T-helper 9 cell (primary cell): Measurements from ENCODE around the gene METTL22.
"Not testable (repeated sequence)": the region's sequence is repeated elsewhere in the genome, so short reads cannot be mapped to it uniquely, and the experiment has no call there.

ENCODE experiments used
- DNase-seq: peaks from one replicate; pipeline ENCODE4 v3.0.0-alpha.2; 2020

Gene METTL22

DNA sequence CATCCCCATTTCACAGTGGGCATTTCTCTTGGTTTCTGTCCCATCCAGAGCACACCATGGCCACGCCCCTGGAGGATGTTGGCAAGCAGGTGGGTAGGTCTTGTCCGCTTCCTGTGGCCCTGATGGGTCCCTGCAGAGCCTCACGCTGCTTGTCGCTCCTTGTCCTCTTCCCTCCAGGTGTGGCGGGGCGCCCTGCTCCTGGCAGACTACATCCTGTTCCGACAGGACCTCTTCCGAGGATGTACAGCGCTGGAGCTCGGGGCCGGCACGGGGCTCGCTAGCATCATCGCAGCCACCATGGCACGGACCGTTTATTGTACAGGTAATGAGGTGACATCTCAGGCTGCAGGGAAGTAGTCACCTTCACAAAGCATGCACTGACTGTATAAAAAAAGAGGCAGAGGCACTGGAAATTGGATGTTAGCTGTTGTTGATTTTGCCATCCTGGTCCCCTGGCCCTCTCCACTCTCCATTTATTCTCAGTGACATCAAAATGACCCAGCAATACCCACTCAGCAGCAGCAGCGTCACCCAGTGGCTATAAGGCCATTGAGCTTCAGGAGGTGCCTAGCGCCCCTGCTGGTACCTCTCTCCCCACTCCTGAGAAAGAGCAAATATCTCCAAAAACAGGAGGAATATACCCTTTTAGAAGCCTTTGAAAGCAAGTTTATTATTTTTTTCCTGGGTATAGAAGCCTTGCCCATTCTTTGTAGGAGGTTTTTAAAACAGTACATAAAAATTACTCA is 13.7 kb downstream of the METTL22 start:
- no peak for DNase-seq

DNA sequence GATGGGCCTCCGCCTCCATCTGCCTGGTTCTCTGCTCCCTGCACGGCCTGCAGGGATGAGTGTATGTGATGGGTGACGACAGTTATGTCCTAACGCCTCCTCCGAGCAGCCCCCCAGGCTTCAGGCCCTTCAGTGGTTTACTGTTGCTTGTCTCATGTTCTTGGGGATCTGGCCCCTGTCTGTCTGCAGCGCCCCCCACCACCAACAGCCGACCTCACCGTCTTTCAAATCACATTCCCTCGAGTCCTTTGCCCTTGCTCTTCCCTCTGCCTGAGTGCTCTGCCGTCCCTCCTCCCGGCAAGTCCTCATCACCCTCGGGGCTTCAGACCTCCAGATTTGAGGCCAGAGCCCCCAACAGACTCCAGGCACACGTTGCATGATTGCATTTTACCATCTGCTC is 18.2 kb downstream of the METTL22 start:
- no peak for DNase-seq

DNA sequence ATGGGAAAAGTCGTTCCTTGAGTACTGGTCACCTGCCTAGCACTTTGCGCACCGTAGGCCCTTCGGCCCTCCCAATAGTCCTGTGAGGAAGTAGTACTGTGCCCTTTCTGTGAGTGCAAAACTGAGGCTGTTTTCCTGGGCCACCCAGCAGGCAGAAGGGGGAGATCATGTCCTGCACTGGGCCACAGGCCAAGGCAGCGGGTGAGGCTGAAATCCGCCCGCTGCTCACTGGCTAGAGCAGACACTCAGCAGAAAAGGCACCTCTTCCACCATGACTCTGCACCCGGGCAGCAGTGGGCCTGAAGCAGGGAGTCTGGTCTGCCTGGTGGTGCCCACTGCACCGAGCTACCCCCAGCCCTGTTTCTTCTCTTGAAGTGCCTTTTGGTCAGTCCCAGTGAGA is 20.2 kb downstream of the METTL22 start:
- DNase-seq: no peak

DNA sequence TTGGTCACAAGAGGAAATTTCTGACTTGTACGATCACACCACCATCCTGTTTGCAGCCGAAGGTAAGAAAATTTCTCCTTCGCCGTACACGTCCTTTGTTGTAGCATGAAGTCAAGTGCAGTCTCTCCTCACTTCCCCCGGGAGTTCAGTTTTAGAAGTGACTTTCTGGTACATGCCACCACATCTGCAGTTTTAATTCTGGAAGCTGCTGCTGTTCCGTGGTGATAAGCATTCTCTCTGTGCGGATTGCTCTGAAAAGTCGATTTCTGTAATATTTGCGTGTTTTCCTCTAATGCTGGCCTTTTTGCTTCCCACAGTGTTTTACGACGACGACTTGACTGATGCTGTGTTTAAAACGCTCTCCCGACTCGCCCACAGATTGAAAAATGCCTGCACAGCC is 20.6 kb downstream of the METTL22 start:
- no peak for DNase-seq

DNA sequence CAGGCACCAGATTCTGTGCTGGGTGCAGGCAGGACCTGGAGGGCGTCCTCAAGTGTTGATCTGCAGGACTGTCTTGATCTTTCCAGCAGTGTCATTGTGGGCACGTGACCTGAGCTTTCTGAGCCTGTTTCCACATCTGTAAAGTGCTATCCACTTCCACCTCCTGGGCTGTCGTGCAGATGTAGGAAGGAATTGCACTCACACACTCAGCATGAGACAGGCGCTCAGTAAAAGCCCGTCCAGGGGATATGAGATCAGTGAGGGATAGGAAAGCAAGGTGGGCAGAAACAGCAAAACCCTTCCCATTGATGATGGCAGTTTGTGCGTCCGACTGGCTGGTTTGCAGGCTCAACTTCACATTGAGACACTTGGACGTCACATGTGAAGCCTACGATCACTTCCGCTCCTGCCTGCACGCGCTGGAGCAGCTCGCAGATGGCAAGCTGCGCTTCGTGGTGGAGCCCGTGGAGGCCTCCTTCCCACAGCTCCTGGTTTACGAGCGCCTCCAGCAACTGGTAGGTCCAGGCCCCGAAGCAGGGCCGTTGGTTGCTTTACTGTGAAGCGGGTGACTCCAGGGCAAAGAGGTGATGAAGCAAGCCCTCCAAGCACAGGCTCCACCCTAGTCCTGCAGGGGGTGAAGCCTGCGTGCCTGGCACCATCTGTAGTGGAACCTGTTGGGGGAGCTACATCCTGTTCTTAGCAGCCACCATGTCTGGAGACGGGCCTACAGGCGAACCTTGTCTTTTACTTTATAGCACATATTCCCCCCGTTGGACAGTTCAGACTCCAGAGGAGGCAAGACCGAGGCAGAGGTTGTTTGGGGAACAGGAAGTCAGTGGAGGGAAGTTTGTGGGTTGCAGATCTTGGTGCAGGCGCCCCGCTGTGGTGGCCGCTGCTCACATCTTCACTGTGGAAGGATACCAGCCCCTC is 23.0 kb downstream of the METTL22 start:
- DNase-seq: no peak

DNA sequence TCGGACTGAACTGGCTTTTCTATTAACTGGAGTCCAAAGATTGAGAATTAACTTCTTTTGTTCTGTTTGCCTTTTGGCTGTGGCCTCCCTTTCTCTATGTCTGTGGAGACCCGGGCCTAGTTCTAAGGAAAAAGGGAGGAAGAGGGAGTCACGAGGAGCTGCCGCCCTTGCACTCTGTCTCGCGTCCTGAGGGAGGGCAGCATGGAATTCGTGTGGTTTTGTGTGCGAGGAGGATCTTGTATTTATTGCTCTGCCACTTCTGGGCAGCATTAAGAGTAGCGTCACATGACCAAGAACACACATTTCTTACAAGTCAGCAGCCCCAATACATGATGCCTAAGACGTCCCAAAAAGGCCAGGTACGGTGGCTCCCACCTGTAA is 23.6 kb downstream of the METTL22 start:
- no peak for DNase-seq

DNA sequence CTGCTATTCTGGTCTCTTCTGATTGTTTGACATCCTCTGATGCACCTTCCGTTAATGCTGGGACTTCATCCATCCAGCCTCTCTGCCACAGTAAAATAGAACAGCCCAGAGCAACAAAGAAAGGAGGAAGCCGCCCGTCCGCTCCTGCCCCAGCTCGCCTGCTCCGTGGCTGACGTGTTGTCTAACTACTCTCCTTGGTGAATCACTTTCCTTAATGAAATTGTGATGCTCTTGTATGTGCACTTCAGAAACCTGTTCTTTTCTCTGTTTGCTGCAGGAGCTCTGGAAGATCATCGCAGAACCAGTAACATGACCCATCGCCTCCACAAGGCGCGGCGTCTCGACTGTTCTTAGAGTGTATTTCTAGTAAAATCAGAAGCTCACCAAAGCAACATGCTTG is 24.3 kb downstream of the METTL22 start:
- no peak for DNase-seq

DNA sequence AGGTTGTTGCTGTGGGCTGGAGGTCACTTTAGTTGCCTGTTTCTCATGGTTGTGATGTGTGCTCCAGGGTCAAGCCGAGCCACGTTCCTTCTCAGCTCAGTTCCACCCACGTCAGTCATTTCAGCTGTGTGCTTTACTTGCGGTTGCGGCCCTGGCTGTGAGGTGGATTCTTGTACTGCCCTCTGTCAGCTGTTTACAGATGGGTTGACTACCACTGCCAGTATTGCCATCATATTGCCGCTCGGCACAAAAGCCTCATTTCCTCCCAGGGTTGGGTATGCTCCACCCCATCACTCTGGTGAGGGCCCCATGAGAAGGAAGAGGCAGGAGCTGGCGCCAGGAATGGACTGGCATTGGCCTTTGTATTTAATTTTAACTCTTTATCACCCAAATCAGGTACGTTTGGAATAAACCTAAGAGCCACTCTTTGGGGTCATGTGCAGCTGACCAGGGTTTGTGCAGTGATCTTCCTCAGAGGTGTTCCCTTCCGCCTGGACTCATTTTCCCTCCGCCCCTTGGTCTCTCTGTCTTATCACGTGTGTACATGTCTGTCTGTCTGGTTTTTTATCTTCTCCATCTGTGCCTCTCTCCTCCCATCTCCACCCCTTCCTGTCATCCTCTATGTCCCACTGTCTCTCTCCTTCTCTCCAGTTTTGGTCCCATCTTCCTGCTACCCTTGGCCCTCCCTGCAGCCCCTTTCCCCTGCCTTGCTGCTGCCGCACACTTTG is 25.0 kb downstream of the METTL22 start:
- DNase-seq: no peak

DNA sequence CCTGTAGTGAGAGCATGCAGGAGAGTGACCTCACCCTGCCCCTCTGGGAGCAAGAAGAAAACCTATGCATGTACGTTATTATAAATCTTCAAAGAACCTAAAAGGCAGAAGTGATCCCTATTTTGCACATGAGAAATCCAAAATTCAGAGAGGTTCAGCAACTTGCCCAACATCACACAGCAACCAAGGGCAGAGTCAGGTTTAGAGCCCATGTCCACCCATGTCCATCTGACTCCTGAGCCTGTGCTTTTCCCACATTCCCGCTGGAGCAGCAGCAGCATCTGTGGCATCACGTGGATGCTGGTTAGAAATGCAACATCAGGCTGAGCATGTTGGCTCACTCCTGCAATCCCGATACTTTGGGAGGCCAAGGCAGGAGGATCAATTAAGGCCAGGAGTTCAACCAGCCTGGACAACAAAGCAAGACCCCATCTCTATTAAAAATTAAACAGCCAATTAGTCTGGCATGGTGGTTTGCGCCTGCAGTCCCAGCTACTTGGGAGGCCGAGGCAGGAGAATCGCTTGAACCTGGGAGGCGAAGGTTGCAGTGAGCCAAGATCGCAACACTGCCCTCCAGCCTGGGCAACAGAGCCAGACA is 26.3 kb downstream of the METTL22 start:
- DNase-seq: no peak

DNA sequence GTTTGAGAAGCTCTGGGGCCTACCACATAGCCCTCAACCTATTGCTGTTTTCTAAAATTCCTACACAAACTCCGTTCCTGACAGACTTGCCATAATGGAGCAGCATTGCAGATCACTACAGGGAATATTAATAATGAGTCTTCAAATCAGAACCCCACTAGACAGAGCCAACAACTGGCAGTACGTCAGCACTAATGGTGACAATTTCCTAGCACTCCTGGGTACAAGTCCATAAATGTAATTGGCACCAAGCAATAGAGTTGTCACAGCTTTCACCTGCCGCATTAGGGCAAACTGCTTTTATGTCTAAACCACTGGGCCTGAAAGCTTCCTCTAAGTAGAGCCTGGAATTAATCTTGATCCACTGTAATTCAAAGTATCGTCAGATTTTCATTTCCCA is 27.4 kb downstream of the METTL22 start:
- no peak for DNase-seq

DNA sequence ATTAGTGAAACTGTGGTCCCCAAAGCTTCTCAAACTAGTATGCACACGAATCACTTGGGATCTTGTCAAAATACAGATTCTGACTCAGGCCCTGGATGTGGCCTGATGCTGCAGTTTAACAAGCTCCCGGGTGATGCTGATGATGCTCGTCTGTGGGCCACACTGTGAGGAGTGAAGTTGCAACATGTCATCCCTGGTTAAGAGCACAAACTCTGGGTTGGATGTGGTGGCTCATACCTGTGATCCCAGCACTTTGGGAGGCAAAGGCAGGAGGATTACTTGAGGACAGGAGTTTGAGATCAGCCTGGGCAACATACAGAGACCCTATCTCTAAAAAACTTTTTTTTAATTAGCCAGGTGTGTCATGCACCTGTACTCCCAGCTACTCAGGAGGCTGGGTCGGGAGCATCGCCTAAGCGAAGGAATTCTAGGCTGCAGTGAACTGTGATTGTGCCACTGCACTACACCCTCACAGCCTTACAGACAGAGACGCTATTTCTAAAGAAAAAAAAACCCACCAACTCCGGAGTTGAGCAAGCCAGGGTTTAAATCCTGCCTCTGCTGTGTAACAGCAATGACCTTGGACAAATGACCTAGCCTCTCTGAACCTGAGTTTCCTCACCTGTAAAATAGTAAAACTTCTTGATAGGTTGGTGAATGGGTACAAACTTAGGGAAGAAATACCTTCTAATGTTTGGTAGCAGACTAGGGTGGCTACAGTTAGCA is 28.5 kb downstream of the METTL22 start:
- no peak for DNase-seq

DNA sequence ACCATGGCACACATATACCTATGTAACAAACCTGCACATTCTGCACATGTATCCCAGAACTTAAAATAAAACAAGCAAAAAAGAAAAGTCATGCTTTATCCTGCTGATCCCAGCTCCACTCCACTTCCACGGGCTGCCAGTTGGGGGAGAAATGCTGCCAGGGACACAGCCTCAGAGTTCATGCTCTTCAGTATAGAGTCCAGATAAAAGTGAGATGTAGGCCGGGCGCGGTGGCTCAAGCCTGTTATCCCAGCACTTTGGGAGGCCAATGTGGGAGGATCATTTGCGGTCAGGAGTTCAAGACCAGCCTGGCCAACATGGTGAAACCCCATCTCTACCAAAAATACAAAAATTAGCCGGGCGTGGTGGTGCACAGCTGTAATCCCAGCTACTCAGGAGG is 30.5 kb downstream of the METTL22 start:
- not testable (repeated sequence) for DNase-seq

DNA sequence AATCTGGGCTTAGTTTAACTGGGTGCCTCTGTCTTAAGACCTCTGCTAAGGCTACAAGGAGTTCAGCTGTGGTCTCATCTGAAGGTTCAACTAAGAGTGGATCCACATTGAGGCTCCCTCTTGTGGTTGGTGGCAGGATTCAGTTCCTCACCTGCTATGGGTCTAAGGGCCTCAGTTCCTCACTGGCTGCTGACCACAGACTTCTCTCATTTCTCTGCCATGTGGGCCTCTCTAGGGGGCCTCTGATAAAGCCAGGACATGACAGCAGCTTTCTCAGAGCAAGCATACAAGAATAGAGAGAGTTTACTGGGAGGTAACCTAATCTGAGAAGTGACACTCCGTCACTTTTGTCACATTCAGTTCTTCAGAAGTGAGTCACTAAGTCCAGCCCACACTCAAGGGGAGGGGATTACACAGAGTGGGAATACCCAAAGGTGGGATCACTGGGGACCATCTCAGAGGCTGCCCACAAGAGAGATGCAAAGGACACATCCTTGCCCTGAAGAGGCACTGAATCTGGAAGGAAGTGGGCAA is 33.8 kb downstream of the METTL22 start:
- DNase-seq: no peak

DNA sequence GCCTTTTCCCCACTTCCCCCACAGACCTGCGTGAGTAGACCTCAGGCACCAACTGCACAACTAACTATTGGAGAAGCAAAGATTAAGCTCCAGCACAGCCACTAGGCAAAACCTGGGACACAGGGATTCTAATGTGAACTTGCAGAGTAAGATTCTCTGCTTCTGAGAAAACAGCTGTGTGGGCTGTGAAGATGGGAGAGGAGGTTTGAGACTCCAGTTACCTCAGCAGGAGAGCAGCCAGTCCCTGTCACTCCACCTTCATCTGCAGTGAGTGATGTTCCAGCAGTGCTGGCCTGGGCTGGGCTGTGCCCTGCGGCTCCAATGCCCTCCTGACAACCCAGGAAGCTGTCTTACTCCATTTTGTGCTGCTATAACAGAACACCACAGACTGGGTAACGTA is 34.9 kb downstream of the METTL22 start:
- DNase-seq: no peak

DNA sequence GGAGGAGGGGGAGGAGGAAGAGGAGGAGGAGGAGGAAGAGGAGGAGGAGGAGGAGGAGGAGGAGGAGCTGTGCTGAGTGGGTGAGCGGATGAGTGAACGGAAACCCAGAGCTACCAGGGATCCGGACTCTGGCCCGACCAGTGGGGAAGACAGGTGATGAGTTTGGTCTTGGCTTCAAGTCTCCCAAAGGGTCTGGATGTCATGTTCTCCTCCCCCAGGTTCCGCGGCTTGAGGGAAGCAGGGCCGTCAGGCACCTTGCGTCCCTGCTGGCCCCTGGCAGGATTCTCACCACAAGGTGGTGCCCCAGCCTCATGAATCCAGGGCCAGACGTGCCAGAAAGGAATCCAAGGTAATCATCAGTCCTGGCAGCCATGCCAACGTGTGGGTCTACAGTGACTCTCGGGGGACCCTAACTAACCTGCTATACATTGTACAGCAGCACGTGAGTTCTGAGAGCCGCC is 39.4 kb downstream of the METTL22 start:
- DNase-seq: peak; percentile 43

DNA sequence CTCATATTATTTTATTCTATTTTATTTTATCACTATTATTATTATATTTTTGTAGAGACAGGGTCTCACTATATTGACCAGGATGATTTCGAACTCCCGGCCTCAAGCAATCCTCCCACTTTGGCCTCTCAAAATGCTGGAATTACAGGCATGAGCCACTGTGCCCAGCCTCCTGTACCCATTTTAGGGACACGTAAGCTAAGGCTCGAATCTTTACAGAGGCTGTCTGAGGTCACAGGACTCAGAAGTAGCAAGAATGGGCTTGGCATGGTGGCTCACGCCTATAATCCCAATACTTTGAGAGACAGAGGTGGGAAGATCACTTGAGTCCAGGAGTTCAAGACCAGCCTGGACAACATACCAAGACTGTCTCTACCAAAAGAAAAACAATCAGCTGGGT is 40.2 kb downstream of the METTL22 start:
- DNase-seq: no peak

DNA sequence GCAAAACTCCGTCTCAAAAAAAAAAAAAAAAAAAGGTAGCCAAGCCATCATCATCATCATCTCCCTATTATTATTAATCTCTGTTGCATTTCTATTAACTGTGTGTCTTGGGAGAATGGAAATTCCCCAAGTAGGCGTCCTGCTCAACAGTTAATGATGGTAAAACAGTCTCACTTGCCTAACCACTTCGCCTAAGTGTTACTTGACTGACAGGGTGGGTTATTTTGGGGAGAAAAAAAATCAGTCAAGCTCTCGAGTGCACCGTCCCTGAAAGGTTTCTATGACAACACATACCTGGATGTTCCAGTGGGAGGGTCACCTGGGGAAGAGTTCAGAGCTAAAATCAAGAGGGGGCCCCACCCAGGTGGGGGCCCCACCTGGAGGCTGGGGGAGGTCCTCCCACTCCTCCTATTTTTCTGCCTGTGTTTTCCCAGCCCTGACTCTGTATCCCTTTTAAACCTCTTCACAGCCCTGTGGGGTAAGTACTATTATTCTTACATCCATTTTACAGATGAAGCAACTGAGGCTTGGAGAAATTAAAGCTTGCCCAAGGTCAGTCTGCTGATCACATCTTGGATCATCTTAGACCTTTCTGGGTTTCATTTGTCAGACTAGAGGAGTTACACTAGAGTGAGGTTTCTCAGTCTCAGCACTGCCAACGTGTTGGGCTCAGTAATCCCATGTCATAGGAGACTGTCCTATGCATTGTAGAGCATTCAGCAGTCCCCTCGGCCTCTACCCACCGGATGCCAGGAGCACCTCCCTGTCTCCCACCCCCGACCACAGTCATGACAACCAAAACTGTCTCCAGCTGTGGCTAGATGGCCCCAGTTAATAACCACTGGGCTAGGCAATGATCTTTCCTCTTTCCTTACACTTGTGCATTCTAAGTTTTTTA is 41.9 kb downstream of the METTL22 start:
- DNase-seq: no peak

DNA sequence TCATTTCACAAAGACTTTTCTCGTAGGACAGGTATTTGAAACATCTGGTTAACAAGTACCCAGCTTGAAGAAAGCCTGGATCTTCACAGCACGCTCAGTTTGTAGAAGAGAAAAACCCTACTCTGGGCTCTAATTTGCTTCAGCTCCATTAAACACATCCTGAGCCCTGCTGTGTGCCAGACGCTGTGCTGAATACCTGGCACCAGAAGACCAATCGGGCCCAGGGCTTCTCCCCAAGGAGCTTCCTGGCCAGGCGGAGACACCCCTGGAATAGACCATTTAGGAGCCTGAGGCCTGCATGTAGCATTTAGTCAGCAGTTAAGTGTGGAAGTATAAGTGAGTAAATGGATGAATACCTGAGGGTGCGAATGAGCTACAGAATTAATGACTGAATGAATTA is 44.0 kb downstream of the METTL22 start:
- no peak for DNase-seq

DNA sequence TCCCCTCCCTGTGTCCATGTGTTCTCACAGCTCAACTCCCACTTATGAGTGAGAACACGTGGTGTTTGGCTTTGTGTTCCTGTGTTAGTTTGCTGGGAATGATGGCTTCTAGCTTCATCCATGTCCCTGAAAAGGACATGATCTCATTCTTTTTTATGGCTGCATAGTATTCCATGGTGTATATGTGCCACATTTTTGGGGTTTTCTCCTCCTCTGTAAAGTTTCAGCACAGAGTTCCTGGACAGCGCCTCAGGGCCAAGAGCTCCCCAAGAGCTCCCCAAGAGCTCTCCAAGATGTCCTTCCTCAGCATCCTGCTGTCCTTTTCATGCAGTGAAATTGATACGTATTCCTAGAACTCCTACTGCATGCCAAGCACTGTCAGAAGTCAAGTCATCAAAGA is 46.0 kb downstream of the METTL22 start:
- DNase-seq: no peak

DNA sequence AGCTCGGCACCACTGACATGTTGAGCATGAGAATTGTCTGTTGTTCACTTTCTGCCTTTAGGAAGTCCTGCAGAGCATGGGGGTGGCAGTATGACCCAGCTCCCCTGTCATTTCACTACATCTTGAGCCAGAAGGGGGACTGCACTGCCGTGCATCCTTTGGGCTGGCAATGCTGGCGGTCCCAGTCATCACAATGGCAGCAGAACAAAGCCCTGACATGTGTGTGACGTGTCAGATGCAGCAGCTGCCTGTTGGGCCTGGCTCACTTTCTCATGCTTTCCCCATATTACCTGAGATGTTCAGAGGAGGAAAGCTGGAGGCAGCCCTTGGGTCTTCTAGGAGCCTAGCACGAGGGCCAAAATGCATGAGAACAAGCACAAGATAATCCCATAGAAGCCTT is 46.6 kb downstream of the METTL22 start:
- no peak for DNase-seq

DNA sequence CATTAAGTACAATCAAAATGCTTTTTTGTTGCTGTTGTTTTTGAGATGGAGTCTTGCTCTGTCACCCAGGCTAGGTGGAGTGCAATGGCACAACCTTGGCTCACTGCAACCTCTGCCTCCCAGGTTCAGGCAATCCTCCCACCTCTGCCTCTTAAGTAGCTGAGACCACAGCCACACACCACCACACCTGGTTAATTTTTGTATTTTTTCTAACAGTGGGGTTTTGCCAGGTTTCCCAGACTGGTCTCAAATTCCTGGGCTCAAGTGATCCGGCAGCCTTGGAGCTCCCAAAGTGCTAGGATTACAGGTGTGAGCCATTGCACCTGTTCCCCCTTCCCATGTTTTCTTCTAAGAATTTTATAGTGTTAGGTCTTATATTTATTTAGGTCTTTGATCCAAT is 48.0 kb downstream of the METTL22 start:
- no peak for DNase-seq
